PFSK-1 (cell line): ENCODE data around the gene JAM2.

ENCODE experiments used
- POLR2AphosphoS5 ChIP-seq: IDR thresholded peaks from 2 replicates; pipeline ENCODE4 v1.6.1; 2012; ENCODE audit warnings: low read depth, mild to moderate bottlenecking, control low read depth, low read length, moderate library complexity
- SIN3A ChIP-seq: IDR thresholded peaks from 2 replicates; pipeline ENCODE4 v1.6.1; 2012; ENCODE audit warnings: mild to moderate bottlenecking, low read length, moderate library complexity, borderline replicate concordance; ENCODE audit not compliant: insufficient read depth

DNA sequence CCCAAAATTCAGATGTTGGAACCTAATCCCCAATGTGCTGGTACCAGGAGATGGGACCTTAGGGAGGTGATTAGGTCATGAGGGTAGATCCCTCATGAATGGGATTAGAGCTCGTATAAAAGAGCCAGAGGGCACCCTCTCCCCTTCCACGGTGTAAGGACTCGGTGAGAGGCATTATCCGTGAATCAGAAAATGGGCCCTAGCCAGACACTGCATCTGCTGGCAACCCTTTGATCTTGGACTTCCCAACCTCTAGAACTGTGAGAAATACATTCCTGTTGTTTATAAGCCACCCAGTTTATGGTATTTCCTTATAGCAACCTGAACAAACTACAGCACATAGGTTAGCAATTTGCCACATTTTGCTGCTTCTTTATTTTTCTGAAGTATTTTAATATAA is 14.5 kb upstream of the JAM2 start:
- TF ChIP-seq SIN3A (no peak), POLR2AphosphoS5 (no peak)
